H1 (cell line): Measurements from ENCODE around the gene FNDC7. TPM values are rescaled to one million over a fixed set of nuclear protein-coding genes. Genes with fewer than 3 reads are reported as not detected.

Experiments used
- CTCF ChIA-PET: fragments of 300-600 bp; sonication (Branson Sonifier 250); formaldehyde crosslinking; loops from one replicate; lab custom pipeline; 2021; ENCODE audit not compliant: partially characterized antibody; lab: Charles Lee
- POLR2A ChIA-PET: fragments of 300-600 bp; sonication (Branson Sonifier 250); formaldehyde crosslinking; loops from one replicate; lab custom pipeline; 2021; ENCODE audit warnings: inconsistent platforms; ENCODE audit not compliant: partially characterized antibody; lab: Charles Lee
- DNase-seq, 2 experiments: peaks; one replicate each; pipeline versions ENCODE4 v3.0.0 to v3.0.0-alpha.2; 2010 to 2022; ENCODE audit warnings: low spot score in 2 of 2, low read depth in 1 of 2, mixed read lengths in 1 of 2
- FAIRE-seq: peaks from 2 replicates; lab custom pipeline; 2011; peaks lifted over from hg19 to GRCh38; lab: Jason Lieb, UNC
- H2AFZ ChIP-seq: 2 replicates; pipeline ENCODE4 v1.8.1; 2012; ENCODE audit warnings: low read length, inconsistent platforms
- H2AK5ac ChIP-seq: 2 replicates; pipeline ENCODE4 v1.6.1; 2013; ENCODE audit warnings: low read depth, low read length
- H2BK120ac ChIP-seq: replicated peaks from 2 replicates; pipeline ENCODE3; 2013; ENCODE audit warnings: low read depth, low read length, inconsistent platforms
- H2BK12ac ChIP-seq: 2 replicates; pipeline ENCODE4 v1.6.1; 2013; ENCODE audit warnings: low read depth, low read length
- H2BK15ac ChIP-seq: 2 replicates; pipeline ENCODE4 v1.6.1; 2013; ENCODE audit warnings: low read length
- H2BK20ac ChIP-seq: 2 replicates; pipeline ENCODE4 v1.6.1; 2013; ENCODE audit warnings: low read length
- H2BK5ac ChIP-seq: 2 replicates; pipeline ENCODE4 v1.6.1; 2013; ENCODE audit warnings: low read depth, low read length
- H3K14ac ChIP-seq: 2 replicates; pipeline ENCODE4 v1.6.1; 2013; ENCODE audit warnings: inconsistent platforms; ENCODE audit not compliant: insufficient read length
- H3K18ac ChIP-seq: 2 replicates; pipeline ENCODE4 v1.6.1; 2013; ENCODE audit warnings: low read length; ENCODE audit errors: extremely low read depth
- H3K23ac ChIP-seq: 2 replicates; pipeline ENCODE4 v1.6.1; 2013; ENCODE audit warnings: inconsistent platforms; ENCODE audit not compliant: insufficient read length
- H3K23me2 ChIP-seq: 2 replicates; pipeline ENCODE4 v1.6.1; 2013; ENCODE audit warnings: low read depth, low read length
- H3K27ac ChIP-seq: 2 replicates; pipeline ENCODE4 v1.6.1; 2011; ENCODE audit warnings: low read depth, low read length, inconsistent platforms
- H3K27me3 ChIP-seq, 4 experiments: replicated peaks in 1 of 4; 1 replicate in 1 of 4; 2 replicates in 3 of 4; pipeline versions ENCODE4 v1.6.1 to v1.8.1; 2011 to 2013; ENCODE audit warnings: low read length in 3 of 4, mild to moderate bottlenecking in 3 of 4, inconsistent platforms in 2 of 4, mixed read lengths in 2 of 4, moderate library complexity in 1 of 4; ENCODE audit not compliant: control insufficient read depth in 3 of 4, insufficient read depth in 3 of 4; ENCODE audit errors: extremely low read depth in 1 of 4
- H3K36me3 ChIP-seq, 4 experiments: 2 replicates each; pipeline versions ENCODE4 v1.6.1 to v1.8.1; 2011 to 2013; ENCODE audit warnings: mild to moderate bottlenecking in 4 of 4, low read length in 3 of 4, moderate library complexity in 2 of 4, control low read depth in 1 of 4, inconsistent platforms in 1 of 4; ENCODE audit not compliant: insufficient read depth in 4 of 4, control insufficient read depth in 2 of 4
- H3K4ac ChIP-seq: replicated peaks from 2 replicates; pipeline ENCODE3; 2013; ENCODE audit warnings: low read length, low read depth, mixed read lengths, inconsistent platforms; ENCODE audit not compliant: insufficient read length
- H3K4me1 ChIP-seq, 4 experiments: replicated peaks in 1 of 4; 1 replicate in 1 of 4; 2 replicates in 3 of 4; pipeline versions ENCODE4 v1.6.1 to v1.8.1; 2011 to 2013; ENCODE audit warnings: low read length in 3 of 4, inconsistent platforms in 2 of 4, mixed read lengths in 1 of 4; ENCODE audit not compliant: insufficient read depth in 4 of 4, control insufficient read depth in 3 of 4
- H3K4me2 ChIP-seq, 2 experiments: 2 replicates each; pipeline versions ENCODE4 v1.6.1 to v1.8.1; 2011 to 2013; ENCODE audit warnings: low read depth in 2 of 2, low read length in 2 of 2, control low read depth in 1 of 2, inconsistent platforms in 1 of 2, mild to moderate bottlenecking in 1 of 2; ENCODE audit not compliant: insufficient read depth in 1 of 2
- H3K4me3 ChIP-seq, 4 experiments: fragments of 200-600, 300-600 bp in 1 of 4; sonication (generic), shearing (Covaris generic), sonication (Bioruptor Twin) in 1 of 4; 2 replicates each; pipeline versions ENCODE4 v1.5.1 to v1.8.1; 2011 to 2016; ENCODE audit warnings: low read length in 4 of 4, low read depth in 3 of 4, control low read depth in 2 of 4, inconsistent platforms in 2 of 4, mild to moderate bottlenecking in 2 of 4, mixed read lengths in 1 of 4, moderate library complexity in 1 of 4; ENCODE audit not compliant: insufficient read depth in 2 of 4; ENCODE audit errors: extremely low read depth in 1 of 4
- H3K56ac ChIP-seq: replicated peaks from 2 replicates; pipeline ENCODE3; 2013; ENCODE audit warnings: low read depth, mild to moderate bottlenecking, mixed read lengths, low read length, inconsistent platforms; ENCODE audit not compliant: insufficient read length
- H3K79me1 ChIP-seq: 2 replicates; pipeline ENCODE4 v1.6.1; 2013; ENCODE audit warnings: low read depth, low read length, control low read depth
- H3K79me2 ChIP-seq, 2 experiments: 2 replicates each; pipeline versions ENCODE4 v1.6.1 to v1.8.1; 2012 to 2013; ENCODE audit warnings: low read length in 2 of 2, mild to moderate bottlenecking in 2 of 2, inconsistent platforms in 1 of 2; ENCODE audit not compliant: insufficient read depth in 2 of 2, control insufficient read depth in 1 of 2
- H3K9ac ChIP-seq, 4 experiments: replicated peaks in 1 of 4; 1 replicate in 1 of 4; 2 replicates in 3 of 4; pipeline versions ENCODE4 v1.6.1 to v1.8.1; 2011 to 2013; ENCODE audit warnings: low read depth in 3 of 4, low read length in 3 of 4, control low read depth in 2 of 4, mild to moderate bottlenecking in 2 of 4, moderate library complexity in 2 of 4, inconsistent platforms in 1 of 4; ENCODE audit errors: extremely low read depth in 1 of 4
- H3K9me3 ChIP-seq, 2 experiments: 2 replicates each; pipeline versions ENCODE4 v1.6.1 to v1.8.1; 2012 to 2013; ENCODE audit warnings: mild to moderate bottlenecking in 2 of 2, moderate library complexity in 2 of 2, control low read depth in 1 of 2, inconsistent platforms in 1 of 2, low read depth in 1 of 2, low read length in 1 of 2, mixed read lengths in 1 of 2; ENCODE audit not compliant: insufficient read depth in 2 of 2
- H4K20me1 ChIP-seq, 2 experiments: replicated peaks in 1 of 2; 2 replicates each; pipeline versions ENCODE3 to v1.8.1; 2011 to 2013; ENCODE audit warnings: inconsistent platforms in 2 of 2, low read length in 2 of 2, mild to moderate bottlenecking in 1 of 2; ENCODE audit not compliant: insufficient read depth in 2 of 2, control insufficient read depth in 1 of 2
- H4K5ac ChIP-seq: 2 replicates; pipeline ENCODE4 v1.6.1; 2013; ENCODE audit warnings: low read length, low read depth, mixed read lengths, inconsistent platforms; ENCODE audit not compliant: insufficient read length
- H4K8ac ChIP-seq: 2 replicates; pipeline ENCODE4 v1.8.0; 2013; ENCODE audit warnings: mild to moderate bottlenecking, moderate library complexity, low read length, inconsistent platforms; ENCODE audit not compliant: insufficient read depth; ENCODE audit errors: extremely low read depth
- H4K91ac ChIP-seq: replicated peaks from 2 replicates; pipeline ENCODE3; 2013; ENCODE audit warnings: low read length, mixed read lengths, inconsistent platforms; ENCODE audit not compliant: insufficient read length
- CBX5 ChIP-seq: fragments of 300-800, 300-1000 bp; sonication (generic); IDR thresholded peaks from 2 replicates; pipeline ENCODE4 v1.7.1; 2016; ENCODE audit warnings: antibody characterized with exemption, low read length, low read depth
- EGR1 ChIP-seq: IDR thresholded peaks from 2 replicates; pipeline ENCODE4 v1.6.1; 2011; ENCODE audit warnings: low read depth, low read length, borderline replicate concordance
- EP300 ChIP-seq, 2 experiments: IDR thresholded peaks; 1 replicate in 1 of 2; 2 replicates in 1 of 2; pipeline ENCODE4 v1.6.1; 2011 to 2012; ENCODE audit warnings: low read depth in 2 of 2, low read length in 2 of 2, mild to moderate bottlenecking in 2 of 2, borderline replicate concordance in 1 of 2, inconsistent platforms in 1 of 2, moderate library complexity in 1 of 2
- GTF2F1 ChIP-seq: IDR thresholded peaks from 2 replicates; pipeline ENCODE4 v1.6.1; 2012; ENCODE audit warnings: low read depth, low read length, improper control_type of control experiment, borderline replicate concordance
- RFX5 ChIP-seq: IDR thresholded peaks from 2 replicates; pipeline ENCODE4 v1.6.1; 2011; ENCODE audit warnings: low read depth, low read length, improper control_type of control experiment, borderline replicate concordance
- RNF2 ChIP-seq: fragments of 200-900, 300-1000 bp; sonication (generic); IDR thresholded peaks from 2 replicates; pipeline ENCODE4 v1.7.1; 2016; ENCODE audit warnings: borderline replicate concordance, low read depth, mild to moderate bottlenecking, antibody characterized with exemption, low read length; ENCODE audit not compliant: poor library complexity, severe bottlenecking; ENCODE audit errors: missing control alignments
- SAP30 ChIP-seq: fragments of 300-600 bp; sonication (generic); IDR thresholded peaks from 2 replicates; pipeline ENCODE4 v1.7.1; 2012; ENCODE audit warnings: low read length, moderate library complexity, mild to moderate bottlenecking, inconsistent platforms; ENCODE audit not compliant: insufficient read depth, insufficient replicate concordance
- TAF1 ChIP-seq: IDR thresholded peaks from 2 replicates; pipeline ENCODE4 v1.6.1; 2011; ENCODE audit warnings: mild to moderate bottlenecking, low read depth, low read length
- TAF7 ChIP-seq: optimal IDR thresholded peaks from 2 replicates; pipeline ENCODE3; 2011; ENCODE audit warnings: low read depth, mild to moderate bottlenecking, inconsistent platforms, low read length, moderate library complexity, borderline replicate concordance
- TBP ChIP-seq: IDR thresholded peaks from 2 replicates; pipeline ENCODE4 v1.6.1; 2011; ENCODE audit warnings: low read depth, low read length, improper control_type of control experiment
- USF2 ChIP-seq: IDR thresholded peaks from 2 replicates; pipeline ENCODE4 v1.6.1; 2011; ENCODE audit warnings: low read length, improper control_type of control experiment
- ZNF274 ChIP-seq: IDR thresholded peaks from 2 replicates; pipeline ENCODE4 v1.7.0; 2012; ENCODE audit warnings: low read length, borderline replicate concordance; ENCODE audit errors: extremely low read depth
- WGBS, 2 experiments: shearing (Covaris generic) in 1 of 2; methylation state at CpG; one replicate each; pipeline versions ENCODE4 v1.1.6 to v1.1.7; 2013 to 2015; ENCODE audit warnings: low lambda C conversion rate in 2 of 2, mixed read lengths in 2 of 2, inconsistent platforms in 1 of 2, low coverage in 1 of 2, missing lambda C conversion rate in 1 of 2; ENCODE audit not compliant: insufficient replicate concordance in 2 of 2, insufficient coverage in 1 of 2, insufficient read length in 1 of 2; ENCODE audit errors: extremely low coverage in 1 of 2, missing lambda C conversion rate in 1 of 2; 5-methylcytosine and 5-hydroxymethylcytosine counted together
- polyA plus RNA-seq, 7 experiments: library from polyadenylated mRNA; depleted of rRNA in 3 of 7; stranded (reverse) in 5 of 7; unstranded in 2 of 7; fragments of >200 nt in 5 of 7; fragments of 200-250 nt in 2 of 7; gene quantifications; 1 replicate in 5 of 7; 2 replicates in 1 of 7; 4 replicates in 1 of 7; pipeline versions ENCODE4 v1.2.1 to v1.2.3, GENCODE V29; 2011 to 2013; ENCODE audit warnings: missing spikeins in 2 of 7, mixed read lengths in 2 of 7
- total RNA-seq: library from RNA; stranded (reverse); fragmentation: NEBNext Ultra II Directional; extraction: Animal tissue kit (Norgen Biotek cat#: 25700); gene quantifications from 2 replicates; pipeline ENCODE4 v1.2.1, GENCODE V29; 2021

Gene FNDC7
- total and polyA plus RNA-seq, 2 of the 8 experiments (the other 6 are each of a cell fraction or from before 2014, with no cell fraction given) = 0.13 to 0.20 TPM

- Histone ChIP-seq H2AFZ (no peak overlapping the region), H3K14ac (no peak overlapping the region), H2BK15ac (no peak overlapping the region), H2BK20ac (no peak overlapping the region), H3K23me2 (peaks cover 4% of the 10 kb centered on the region; the same call in 1 of the 2 replicates), H3K79me2 (no peaks in the 10 kb centered on the region), H3K4me1 (peaks cover 0 to 4% (median 0%) of the 10 kb centered on the region in 4 experiments; a peak in 1 of 7 replicates), H4K8ac (no peak overlapping the region), H3K4ac (no peak overlapping the region), H3K79me1 (no peaks in the 10 kb centered on the region), H3K18ac (no peak overlapping the region), H2AK5ac (no peak overlapping the region), H3K4me3 (no peak overlapping the region), H3K56ac (no peak overlapping the region), H3K9ac (no peak overlapping the region), H2BK5ac (no peak overlapping the region), H3K27me3 (peaks cover 0 to 12% (median 7%) of the 10 kb centered on the region in 4 experiments; a peak in 4 of 7 replicates), H3K27ac (no peak overlapping the region), H4K91ac (no peak overlapping the region), H3K36me3 (no peaks in the 10 kb centered on the region), H3K23ac (no peak overlapping the region), H3K9me3 (peaks cover 0 to 5% of the 10 kb centered on the region in 2 experiments; a peak in 1 of 4 replicates), H4K5ac (no peak overlapping the region), H3K4me2 (no peak overlapping the region), H4K20me1 (no peaks in the 10 kb centered on the region), H2BK120ac (no peak overlapping the region), H2BK12ac (no peak overlapping the region)
- FAIRE-seq (no peak), DNase-seq (no peak)
- ChIA-PET POLR2A (interaction anchor here (0.5 to 1.2 kb wide), 2 partner anchors 7 to 17 kb away, joined by 3 read pairs; no protein-coding TSS in a partner anchor), CTCF (no interaction called here)
- 91% methylated on average over 2 of the region's 2 CpGs; no CpG with 5 or more reads in 1 of the 2 experiments for WGBS, 2 experiments
- no peak for TF ChIP-seq TBP
- TF ChIP-seq CBX5 = no peak
- TF ChIP-seq RNF2 = no peak
- TF ChIP-seq ZNF274 = no peak
- TF ChIP-seq GTF2F1 = no peak
- no peak for TF ChIP-seq RFX5
- TF ChIP-seq USF2 = no peak
- TF ChIP-seq SAP30 = no peak
- no peak for TF ChIP-seq TAF7
- no peak for TF ChIP-seq EP300 (IDR thresholded peaks at IDR 0.05; ENCODE audit: borderline replicate concordance in 1 of 2, low read depth in 2 of 2, low read length in 2 of 2)
- no peak for TF ChIP-seq TAF1
- no peak for TF ChIP-seq EGR1
These were observed 49.6 kb upstream of the FNDC7 start for GRCh38 chr1:108663074-108663473.
